ENCODE data around the gene GDF11.

The GDF11 gene

GRCh38 chr12:55742719-55743405 lies at the start of gene GDF11:
Gene GDF11, plus strand, starts transcription at chr12:55743122. Its CDS starts 195 bp downstream, at chr12:55743317.
- DNase-seq (ENCODE audit: low read depth in 2 of 2) = peak; percentile 58 to 59

DNA sequence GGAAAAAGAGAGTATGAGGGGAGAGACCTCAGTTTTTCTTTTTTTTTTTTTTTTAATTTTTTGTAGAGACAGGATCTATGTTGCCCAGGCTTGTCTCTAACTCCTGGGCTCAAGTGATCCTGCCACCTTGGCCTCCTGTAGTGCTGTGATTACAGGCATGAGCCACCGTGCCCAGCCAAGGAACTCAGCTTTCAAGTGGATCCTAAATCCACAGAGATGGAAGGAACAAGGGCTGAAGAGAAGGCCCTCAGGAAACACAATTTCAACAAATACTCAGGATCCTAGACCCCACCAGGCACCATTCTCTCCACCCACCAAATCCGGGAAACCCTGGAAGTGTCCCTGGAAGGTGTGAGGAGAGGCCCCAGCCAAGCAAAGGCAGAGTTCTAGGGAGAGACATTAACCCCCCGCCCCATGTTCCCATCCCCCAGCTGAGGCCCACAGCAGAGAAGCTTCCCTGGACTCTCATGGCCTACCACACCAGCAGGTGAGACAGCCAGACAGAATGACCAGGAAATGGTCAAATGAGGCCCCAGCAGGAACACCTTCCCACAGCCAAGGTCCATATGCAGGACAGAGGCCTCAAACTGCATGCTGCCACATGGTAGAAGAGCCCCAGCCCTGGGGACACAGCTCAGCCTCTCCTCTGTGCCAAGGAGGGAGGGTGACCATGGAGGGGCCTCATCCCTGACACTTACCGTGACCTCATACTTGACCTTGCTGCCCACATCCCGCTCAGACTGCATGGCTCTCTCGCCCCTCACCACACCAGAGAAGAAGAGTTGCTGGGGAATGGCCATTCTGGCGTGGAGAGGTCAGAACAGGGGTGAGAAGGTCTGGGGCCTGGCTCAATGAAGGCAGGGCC lies 49.4 kb upstream of the GDF11 start:
- DNase-seq (ENCODE audit: low read depth in 2 of 2) = no peak

DNA sequence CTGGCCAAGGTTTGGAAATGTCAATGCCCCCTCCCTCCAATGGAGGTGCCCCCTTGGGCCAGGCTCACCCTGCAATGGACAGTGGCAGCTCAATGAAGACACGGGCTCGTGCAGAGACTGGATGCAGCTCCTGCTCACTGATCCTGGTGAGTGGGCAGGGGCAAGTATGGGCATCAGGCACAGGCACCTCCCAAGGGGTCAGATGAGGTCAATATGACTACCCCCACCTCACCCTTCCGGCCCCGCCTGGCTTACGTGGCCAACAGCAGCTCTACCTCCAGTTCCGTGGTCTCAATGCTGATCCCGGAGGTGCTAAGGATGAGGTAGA lies 48.8 kb upstream of the GDF11 start:
- DNase-seq (ENCODE audit: low read depth in 2 of 2) = no peak

GRCh38 chr12:55694651-55695050 lies 48.3 kb upstream of the GDF11 start:
- no peak for DNase-seq (ENCODE audit: low read depth in 2 of 2)

- DNase-seq (ENCODE audit: low read depth in 2 of 2) = no peak
These were observed 47.6 kb upstream of the GDF11 start for GRCh38 chr12:55695349-55695748.

DNA sequence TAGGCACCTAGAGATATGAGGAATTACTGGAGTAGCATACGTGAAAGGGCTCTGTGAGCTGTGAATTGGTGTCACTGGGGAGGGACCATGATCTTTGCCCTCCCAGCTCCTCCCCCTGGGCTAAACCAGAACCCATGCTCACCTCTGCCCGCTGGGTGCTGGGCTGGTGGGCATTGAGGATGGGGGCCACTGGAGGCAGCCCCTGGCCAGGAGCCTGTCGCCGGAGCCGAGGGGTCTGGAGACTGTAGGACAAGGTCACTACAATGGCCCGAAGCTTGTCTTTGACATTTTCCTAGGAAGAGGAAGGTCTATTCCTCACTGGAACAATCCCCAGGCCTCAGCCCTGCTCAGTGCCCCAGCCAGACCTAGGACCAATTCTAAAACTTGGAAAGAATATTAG lies 46.8 kb upstream of the GDF11 start:
- no peak for DNase-seq (ENCODE audit: low read depth in 2 of 2)

GRCh38 chr12:55696796-55697462 lies 46.0 kb upstream of the GDF11 start:
- no peak for DNase-seq (ENCODE audit: low read depth in 2 of 2)

DNA sequence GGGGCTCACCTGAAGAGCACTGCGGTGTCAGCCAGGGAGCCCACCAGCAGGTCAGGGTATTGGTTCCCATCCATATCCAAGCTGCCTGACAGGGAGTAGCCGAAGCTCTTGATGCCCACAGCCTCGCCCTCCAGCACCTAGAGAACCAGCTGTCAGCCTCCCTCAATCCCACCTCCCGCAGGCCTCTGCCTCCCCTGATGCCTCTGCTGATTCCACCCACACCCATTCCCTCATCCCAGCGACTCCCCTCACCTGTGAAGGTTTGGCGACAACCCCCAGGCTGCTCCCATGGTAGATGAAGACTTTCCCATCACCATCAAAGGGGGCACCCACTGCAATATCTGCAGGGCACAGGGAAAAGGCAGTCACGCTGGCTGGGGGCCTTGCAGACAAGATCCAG lies 45.2 kb upstream of the GDF11 start:
- no peak for DNase-seq (ENCODE audit: low read depth in 2 of 2)

- no peak for DNase-seq (ENCODE audit: low read depth in 2 of 2)
These were observed 44.5 kb upstream of the GDF11 start for GRCh38 chr12:55698241-55698955.

GRCh38 chr12:55698965-55699364 lies 44.0 kb upstream of the GDF11 start:
- no peak for DNase-seq (ENCODE audit: low read depth in 2 of 2)

- DNase-seq (ENCODE audit: low read depth in 2 of 2) = no peak
These were observed 43.4 kb upstream of the GDF11 start for GRCh38 chr12:55699471-55700055.

DNA sequence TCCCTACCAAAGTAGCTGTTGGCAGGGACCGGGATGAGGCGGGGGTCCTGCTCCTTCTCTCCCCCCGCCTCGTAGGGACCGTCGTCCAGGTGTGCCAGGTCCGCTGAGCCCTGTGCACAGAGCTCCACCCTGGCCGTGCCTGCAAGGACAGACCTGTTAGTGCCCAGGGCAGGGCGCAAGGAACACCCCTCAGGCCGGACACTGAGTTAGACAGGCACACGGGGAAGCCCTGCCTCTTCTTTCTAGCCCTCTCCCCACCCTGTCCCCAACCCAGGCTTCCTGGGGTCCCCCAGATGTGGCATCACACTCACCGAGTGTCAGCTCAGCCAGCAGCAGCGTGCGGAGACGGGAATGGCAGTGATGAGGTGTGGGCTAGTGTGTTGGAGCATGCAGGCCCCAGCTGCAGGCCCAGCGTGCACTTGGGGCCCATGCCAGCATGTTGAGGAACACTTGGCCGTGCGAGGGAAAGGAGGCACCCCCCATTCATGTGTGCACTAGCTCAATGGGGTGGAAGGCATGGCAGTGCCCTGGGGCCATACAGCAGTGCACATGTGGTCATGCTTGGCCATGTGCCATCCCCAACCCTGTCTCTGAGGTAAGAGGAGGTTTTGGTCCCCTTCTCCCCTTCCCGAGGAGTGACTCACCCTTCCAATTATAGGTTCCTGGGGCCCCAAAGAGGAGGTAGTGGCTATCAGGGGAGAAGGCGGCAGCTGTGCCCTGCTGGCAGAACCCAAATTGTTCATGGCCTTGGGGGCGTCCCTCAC lies 42.5 kb upstream of the GDF11 start:
- DNase-seq (ENCODE audit: low read depth in 2 of 2) = no peak

DNA sequence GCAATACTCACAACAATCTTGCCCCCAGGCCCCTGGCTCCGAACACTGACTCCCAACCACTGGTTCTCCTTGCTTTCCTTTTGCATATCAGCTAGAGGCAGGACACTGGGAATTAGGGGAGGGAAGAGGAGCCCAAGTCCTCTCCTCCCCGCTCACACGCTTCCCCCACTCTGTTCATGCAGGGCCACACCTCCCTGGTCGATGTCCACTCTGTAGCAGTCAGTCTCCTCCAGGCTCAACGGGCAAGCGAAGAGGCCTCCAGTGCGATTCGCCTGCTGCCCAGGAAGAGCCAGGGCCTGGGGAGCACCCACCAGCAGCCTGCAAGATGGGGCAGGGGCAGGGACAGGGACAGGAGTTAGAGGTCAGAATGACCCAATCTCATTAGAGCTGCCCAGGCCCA lies 40.1 kb upstream of the GDF11 start:
- DNase-seq (ENCODE audit: low read depth in 2 of 2) = no peak

DNA sequence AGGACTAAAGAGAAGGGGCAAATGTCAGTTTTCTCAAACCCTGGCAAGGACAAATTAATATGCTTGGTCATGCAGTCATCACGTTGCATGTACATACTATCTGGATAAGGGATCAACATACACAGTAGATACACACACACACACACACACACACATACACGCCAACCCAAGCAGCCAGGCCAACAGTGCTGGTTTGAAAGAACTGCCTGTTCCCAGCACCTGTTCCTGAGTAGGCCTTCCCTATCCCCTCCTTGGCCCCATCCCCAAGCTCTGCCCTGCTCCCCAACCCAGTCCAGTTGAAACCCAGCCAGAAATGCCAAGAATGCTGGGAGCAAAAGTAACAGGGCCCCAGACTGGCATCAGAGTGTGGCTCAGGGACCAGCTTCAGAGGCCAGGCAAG lies 39.6 kb upstream of the GDF11 start:
- no peak for DNase-seq (ENCODE audit: low read depth in 2 of 2)

GRCh38 chr12:55703901-55704761 lies 38.8 kb upstream of the GDF11 start:
- DNase-seq (ENCODE audit: low read depth in 2 of 2) = no peak

DNA sequence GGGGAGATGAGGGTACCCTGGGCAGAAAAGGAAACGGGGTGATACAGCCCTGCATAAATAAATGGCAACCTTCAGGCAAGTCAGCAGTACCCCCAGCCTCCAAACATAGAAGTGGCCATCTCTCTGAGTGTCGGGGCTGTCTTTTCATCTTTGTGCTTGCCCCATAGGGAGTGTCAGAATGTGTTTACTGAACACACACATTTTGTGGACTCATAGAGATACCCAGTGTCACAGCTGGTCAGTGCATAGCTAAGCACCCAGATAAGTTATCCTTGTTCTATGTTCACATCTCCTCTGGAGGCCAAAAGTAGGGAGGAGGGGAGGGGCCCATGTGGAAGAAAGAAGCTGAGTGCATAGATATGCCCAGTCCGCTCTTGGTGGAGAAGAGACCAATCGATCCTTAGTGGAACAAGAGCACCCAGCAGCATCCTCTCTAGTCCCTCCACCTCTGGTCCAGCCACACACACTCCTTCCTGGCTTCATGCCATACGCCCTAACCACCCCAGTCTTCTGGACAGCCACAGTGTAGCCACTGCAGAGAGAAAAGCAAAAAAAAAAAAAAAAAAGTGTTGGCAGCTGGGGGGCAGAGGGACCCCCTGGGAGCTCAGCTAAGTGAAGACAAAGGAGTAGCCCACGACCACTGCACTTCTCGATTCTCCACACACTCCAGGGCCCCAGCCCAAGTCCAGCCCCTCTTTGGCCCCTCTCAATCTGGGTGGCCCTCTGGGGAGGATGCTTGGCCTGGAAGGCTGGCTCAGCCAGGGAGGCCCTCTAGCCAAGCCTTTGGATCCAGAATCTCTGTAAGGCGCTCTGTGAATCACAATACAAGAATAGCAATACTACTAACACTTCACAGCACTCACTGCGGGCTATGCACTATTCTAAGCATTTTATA lies 37.9 kb upstream of the GDF11 start:
- no peak for DNase-seq (ENCODE audit: low read depth in 2 of 2)

DNA sequence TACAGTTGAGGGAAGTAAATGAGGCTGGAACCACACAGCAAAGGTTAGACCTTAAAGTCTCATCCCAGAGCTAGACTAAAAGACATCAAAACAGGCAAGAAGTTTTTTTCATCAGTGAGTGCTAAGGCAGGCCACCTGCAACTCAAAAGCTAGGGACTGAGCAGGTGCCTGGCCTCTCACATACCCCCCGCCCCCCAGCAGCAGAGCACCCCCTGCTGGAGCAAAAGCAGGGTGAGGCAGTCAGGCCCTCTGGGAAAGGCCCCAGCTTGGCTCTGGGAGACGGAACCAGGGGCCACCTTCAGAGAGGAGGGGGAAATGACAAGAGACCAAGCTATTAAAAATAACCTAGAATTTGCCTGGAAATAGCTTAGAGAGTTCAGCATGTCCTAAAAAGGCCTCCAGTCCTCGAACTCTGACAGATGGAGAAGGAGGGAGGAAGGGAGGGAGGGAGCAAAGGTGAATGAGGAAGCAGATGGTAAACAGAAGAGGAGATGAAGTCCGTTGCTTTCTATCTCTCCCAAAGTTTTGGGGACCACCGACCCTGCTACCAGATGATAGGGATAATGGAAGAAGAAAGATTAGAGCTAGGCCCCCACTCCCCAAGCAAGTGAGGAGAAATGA lies 37.0 kb upstream of the GDF11 start:
- no peak for DNase-seq (ENCODE audit: low read depth in 2 of 2)

DNA sequence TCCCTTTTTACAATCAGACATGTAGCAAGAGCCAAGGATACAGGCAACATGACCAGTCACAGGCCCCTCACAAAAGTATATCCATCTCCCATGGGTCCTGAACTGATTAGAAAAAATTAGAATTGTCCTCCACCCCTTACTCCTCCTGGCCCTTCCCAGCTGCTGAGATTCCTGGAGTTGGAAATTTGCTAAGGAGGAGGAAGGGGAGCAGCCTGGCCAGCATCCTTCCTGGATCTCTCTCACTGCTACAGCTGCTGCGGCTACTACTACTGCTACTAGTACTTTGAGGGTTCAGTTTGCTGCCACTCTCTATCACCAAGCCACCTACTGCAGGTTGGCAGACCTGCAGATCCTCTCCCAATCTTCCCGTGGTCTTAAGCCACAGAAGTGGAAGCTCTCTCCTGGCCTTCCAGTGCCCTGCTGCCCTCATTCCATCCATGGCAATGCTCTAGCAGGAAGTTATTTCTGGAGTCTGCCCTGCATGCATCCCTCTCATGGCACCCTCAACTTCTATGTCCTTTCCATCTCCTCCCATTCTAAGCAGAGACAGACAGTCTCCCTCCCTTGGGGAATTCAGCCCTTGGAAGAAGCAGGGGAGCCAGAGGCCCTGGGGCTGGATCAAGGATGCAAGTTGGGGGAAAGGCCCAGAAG lies 36.2 kb upstream of the GDF11 start:
- DNase-seq (ENCODE audit: low read depth in 2 of 2) = no peak
